Activated CD4-positive, alpha-beta T cell treated with anti-CD3 and anti-CD28 coated beads, Interleukin-2, amount 50 U/mL, for 48 hours (primary cell): ENCODE measurements around the gene FBXO3.
"Not testable (repeated sequence)": the region's sequence is repeated elsewhere in the genome, so short reads cannot be mapped to it uniquely, and the experiment has no call there.

ENCODE experiments used
- DNase-seq, 2 experiments: peaks; one replicate each; pipeline ENCODE4 v3.0.0-alpha.2; 2020

Gene FBXO3

GRCh38 chr11:33724644-33725035, 49.7 kb downstream of the FBXO3 start:
- no peak for DNase-seq

DNA sequence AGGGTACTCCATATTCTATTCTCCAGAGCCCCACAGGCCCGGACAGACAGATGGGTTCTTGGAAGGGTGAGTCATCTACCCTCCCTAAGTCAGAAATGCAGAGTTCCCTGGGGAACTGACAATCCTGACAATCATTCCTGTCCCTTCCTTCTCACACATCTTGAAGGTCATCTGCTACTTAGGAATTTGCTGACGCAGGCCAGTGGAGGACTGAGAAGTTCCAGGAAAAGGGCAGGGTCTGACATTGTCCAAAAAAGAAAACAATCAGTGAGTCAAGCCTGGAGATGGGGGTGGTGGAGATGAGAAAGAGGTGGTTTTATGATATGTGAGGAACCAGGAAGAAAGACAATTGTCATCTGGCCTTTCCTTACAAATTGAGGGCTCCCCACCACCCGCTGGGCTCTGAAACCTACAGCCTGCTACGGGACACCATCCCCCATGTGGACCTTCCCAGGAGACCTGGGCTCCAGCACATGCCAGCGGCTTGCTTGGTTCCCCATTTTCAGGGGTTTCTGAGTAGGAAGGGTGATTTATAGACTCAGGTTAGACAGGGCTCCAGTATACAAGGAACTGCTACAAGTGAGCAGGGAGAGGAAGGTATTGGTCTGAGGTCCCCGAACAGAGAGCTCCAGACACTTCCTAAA, 51.0 kb downstream of the FBXO3 start:
- peak in 1 of 2 experiments; percentile 24 for DNase-seq

DNA sequence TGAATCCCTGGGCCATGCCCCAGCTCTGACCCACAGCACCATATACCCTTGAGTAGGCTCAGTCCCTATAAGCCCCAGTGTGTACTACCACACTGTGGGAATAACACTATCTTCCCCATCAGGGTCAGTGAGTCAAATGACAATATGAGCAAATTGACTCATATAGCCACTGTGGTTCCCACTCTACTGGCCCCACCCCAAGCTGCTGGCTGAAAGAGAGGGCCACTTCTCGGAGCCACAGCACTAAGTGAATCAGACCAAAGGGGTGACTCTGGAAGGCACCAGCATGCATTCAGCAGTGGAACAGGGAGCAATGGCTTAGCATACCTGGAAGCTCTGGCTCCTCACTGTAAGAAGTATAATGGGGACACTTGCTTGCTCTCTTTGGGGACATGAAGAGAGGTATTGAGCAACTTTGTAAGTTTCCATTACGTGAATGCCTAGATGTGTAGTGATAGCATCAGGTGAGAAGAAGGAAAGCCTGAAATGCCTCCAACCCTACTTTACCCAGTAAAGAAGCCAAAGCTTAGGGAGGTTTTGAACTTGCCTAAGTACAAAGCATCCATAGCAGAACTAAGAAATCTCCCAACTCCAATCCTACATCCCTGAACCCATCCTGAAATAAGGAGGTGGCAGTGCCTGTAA, 51.6 kb downstream of the FBXO3 start:
- peak; percentile 69 to 79 for DNase-seq

DNA sequence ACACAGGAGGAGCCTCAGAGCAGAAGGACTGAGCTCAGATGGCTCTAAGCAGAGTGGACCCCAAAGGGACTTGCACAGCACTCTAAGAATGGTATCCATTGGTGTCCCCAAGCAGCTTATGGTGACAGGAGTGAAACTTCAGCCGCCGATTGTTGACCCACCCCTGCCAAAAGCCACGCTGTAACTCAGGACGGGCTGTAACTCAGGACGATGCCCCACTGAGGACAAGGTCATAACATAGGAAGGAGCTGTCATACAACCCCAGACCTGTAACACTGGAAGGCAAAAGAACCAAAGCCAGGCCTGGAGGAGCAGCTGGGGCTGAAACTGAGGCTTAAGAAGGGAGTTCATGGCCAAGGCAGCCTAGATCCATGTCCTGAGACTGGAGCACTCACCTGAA, 52.3 kb downstream of the FBXO3 start:
- no peak for DNase-seq

DNA sequence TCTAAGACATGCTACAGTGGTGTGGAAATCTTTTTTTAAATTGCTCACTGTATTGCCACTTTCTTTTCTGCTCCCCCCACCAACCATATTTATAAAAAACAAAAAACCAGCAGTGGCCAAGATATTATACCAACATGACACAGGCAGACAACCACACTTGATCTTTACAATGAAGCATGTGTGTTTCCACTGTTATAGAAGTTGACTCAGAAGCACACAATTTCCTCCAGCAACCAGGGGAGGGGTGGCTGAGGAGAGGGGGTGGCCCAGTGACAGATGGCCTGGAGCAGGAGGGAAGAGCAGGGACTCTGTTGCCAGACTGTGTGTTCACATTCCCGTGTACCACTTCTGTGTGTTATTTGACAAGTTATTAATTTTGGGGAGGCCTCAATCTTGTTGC, 52.9 kb downstream of the FBXO3 start:
- no peak for DNase-seq

DNA sequence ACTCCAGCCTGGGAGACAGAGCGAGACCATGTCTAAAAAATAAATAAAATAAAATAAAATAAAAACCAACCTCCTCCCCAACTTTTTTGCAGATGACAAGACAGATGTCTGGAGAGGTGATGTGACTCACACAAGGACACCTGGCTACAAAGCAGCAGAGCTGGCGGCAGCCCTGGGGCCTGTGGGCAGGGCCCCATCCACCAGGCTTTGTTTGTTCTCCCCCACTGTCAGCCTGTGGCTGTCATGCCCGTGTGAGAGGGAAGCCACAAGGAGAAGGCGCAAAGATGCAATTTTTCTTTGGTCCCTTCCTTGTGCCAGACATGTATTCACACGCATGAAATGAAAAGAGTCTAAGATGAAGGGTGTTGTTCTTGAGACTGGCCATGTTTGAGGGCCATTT, 54.7 kb downstream of the FBXO3 start:
- no peak for DNase-seq

DNA sequence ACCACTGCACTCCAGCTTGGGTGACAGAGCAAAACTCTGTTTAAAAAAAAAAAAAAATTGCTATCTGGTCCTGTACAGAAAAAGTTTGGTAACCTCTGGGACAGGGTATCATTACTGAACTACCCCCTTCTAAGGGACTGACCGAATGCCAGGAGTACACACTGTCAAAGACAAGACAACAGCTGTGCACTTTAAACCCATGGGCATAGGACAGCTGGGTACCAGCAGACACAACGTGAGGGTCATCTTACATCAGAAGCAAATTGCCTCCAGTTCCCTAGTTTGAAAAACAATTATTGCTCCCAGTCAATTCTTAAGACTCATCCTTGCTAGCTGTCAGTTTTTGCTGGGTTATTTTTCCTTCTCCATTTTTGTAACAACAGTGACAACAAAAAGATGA, 55.9 kb downstream of the FBXO3 start:
- no peak for DNase-seq

GRCh38 chr11:33716243-33716642, 58.1 kb downstream of the FBXO3 start:
- no peak for DNase-seq

DNA sequence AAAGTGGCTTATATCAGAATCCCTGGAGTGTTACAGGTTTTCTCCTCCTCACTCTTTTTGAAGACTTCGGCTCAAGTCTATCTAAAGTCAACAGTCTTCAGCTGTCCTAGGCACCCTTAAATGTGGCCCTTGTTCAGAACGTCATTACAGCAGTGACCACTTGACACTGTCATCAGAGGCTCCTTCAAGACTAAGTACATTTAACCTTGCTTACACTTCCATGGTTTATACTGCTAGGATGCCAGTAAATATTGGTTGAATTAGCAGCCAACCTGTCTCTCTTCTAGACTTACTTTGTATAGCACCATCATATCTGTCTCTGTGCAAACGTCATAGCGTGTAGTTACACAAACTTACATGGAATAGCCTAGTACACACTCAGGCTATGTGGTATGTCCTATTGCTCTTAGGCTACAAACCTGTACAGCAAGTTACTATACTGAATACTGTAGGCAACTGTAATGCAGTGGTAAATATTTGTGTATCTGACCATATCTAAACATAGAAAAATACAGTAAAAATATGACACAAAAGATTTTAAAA, 60.4 kb downstream of the FBXO3 start:
- no peak for DNase-seq

- DNase-seq = no peak
Observed at GRCh38 chr11:33713151-33713855, 61.0 kb downstream of the FBXO3 start.

DNA sequence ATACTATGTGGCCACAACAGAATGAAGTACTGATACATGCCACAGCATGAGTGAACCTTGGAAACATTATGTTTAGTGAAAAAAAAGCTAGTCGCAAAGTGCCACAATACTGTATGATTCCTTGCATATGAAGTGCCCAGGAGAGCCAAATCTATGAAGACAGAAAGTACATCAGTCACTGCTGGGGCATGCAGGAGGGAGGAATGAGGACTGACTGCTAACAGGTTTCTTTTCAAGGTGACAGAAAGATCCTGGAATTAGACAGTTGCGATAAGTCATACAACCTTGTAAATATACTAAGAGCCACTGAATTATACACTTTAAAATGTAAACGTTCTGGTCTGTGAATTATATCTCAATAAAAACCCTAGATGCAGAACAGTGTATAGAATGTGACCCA, 61.9 kb downstream of the FBXO3 start:
- no peak for DNase-seq

- no peak for DNase-seq
Observed at GRCh38 chr11:33709466-33709865, 64.9 kb downstream of the FBXO3 start.

- no peak for DNase-seq
Observed at GRCh38 chr11:33708985-33709384, 65.3 kb downstream of the FBXO3 start.

- not testable (repeated sequence) for DNase-seq
Observed at GRCh38 chr11:33707831-33708230, 66.5 kb downstream of the FBXO3 start.

DNA sequence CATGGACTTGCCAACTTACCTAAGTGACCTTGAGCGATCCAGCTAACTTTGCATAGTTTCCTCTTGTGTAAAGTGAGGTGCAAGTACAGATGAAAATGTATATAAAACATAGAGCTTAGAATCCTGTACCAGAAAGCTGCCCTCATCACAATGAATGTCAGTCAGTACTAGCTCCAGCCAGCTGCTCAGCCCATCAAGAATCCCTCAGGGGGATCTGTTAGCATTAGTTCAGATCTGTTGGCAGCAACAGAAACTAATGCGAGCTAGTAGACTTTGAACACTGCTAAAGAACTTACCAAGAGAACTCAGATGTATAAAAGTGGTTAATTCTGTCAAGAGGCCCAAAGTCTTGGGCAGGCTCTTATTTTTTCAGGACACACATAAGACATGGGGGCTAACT, 67.4 kb downstream of the FBXO3 start:
- DNase-seq = no peak

- no peak for DNase-seq
Observed at GRCh38 chr11:33706546-33706945, 67.8 kb downstream of the FBXO3 start.

- no peak for DNase-seq
Observed at GRCh38 chr11:33704240-33705002, 69.9 kb downstream of the FBXO3 start.

DNA sequence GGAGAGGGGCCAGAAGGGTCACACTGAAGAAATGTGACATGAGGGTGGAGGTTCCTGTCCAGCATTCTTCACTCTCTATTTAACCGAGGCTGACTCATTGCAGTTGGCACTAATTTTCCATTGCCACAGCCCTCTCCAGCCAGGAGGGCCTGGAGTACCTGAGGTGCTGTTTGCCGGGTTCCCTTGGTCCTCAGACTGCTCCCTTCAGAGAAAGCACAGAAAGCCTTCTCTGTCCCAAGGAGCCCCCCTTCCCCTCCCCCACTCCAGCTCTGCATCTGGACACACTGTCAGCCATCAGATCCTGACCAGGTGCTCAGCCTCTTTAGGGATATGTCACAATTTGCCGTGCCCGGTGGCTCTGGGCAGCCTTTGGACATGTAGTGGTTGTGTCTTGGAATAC, 70.5 kb downstream of the FBXO3 start:
- DNase-seq = no peak

DNA sequence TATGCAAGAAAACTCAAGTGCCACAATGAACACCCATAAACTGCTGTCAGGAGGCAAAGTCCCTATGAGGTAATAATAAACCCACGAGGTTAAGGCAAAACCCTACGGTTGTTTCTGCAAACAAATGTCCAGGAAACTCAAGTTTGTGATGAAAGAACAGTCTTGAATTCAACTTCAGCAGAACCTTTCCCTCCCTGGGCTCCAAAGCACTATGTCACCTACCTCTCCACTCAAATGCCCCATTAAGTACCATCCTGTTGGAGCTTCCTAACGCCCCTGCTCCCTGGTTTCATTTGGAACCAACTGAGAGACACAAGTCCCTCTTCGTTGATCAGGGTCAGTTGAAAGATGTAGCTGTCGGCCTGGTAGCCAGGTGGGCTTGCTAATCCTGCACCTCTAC, 71.1 kb downstream of the FBXO3 start:
- DNase-seq = no peak

GRCh38 chr11:33701302-33702230, 72.8 kb downstream of the FBXO3 start:
- no peak for DNase-seq

DNA sequence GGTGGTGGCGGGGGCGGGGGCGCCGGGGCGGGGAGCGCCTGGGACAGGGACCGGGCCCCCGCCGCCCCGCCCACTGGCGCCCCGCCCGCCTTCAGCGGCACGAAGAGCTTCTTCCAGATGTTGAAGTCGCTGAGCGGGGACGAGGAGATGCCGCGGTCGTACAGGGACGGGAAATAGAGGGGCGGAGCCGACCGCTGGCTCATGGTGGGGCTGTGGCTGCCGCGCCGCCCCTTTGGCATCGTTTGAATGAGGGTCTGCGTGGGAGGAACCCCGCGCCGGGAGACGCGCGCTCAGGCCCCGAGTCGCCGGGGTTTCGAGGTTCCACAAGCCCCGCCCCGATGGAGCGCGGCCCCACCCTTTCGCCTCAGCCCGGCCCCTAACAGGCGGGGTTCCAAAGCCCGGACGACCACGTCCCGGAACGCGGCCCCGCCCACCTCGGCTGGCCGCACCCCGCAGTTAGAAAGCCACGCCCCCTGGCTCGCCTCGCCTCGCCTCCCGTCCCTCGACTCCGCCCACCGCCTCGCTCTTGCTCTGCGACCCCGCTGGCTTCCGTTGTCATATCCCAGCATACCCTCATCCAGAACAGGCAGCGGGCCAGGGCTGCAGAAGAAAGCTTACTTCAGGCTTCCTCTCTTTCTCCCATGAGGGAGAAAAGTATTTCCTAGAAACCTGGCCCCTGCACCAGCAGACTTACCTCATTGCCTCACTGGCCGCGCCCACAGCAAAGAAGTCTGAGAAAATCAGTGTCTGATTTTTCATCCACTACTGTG, 73.6 kb downstream of the FBXO3 start, which contains the start of gene C11orf91:
Gene C11orf91 (minus strand): TSS at position 325 of the 770 bp plus-strand sequence. CDS start 86 bp downstream, at position 239.
- DNase-seq = peak; percentile 94 to 95
